Effector memory CD8-positive, alpha-beta T cell (primary cell): ENCODE results near the gene USH2A.

ENCODE experiments used
- ATAC-seq: fragments of 150-1000 bp; cut with Tn5 transposase; replicated peaks from 2 replicates; pipeline ENCODE4 v1.10.0; 2021; ENCODE audit warnings: mild to moderate bottlenecking, moderate library complexity
- DNase-seq, 3 experiments: peaks; one replicate each; pipeline ENCODE4 v3.0.0; 2021
- H3K27ac Mint-ChIP-seq, 2 donors: one replicate each; pipeline ENCODE4 v1.8.0; 2022; ENCODE audit warnings: mild to moderate bottlenecking in 2 of 2, mixed read lengths in 2 of 2, moderate library complexity in 2 of 2
- H3K27me3 Mint-ChIP-seq, 2 donors: one replicate each; pipeline ENCODE4 v1.8.0; 2022; ENCODE audit warnings: mixed read lengths in 2 of 2
- H3K36me3 Mint-ChIP-seq: one replicate; pipeline ENCODE4 v1.8.0; 2022; ENCODE audit warnings: mild to moderate bottlenecking, moderate library complexity, mixed read lengths; ENCODE audit not compliant: insufficient read depth
- H3K4me1 Mint-ChIP-seq, 2 donors: one replicate each; pipeline ENCODE4 v1.8.0; 2022; ENCODE audit warnings: low read depth in 2 of 2, mixed read lengths in 2 of 2
- H3K4me3 Mint-ChIP-seq, 2 donors: one replicate each; pipeline ENCODE4 v1.8.0; 2022; ENCODE audit warnings: mild to moderate bottlenecking in 2 of 2, mixed read lengths in 2 of 2, moderate library complexity in 2 of 2
- H3K9me3 Mint-ChIP-seq, 2 donors: one replicate each; pipeline ENCODE4 v1.8.0; 2022; ENCODE audit warnings: mixed read lengths in 2 of 2

USH2A gene

DNA sequence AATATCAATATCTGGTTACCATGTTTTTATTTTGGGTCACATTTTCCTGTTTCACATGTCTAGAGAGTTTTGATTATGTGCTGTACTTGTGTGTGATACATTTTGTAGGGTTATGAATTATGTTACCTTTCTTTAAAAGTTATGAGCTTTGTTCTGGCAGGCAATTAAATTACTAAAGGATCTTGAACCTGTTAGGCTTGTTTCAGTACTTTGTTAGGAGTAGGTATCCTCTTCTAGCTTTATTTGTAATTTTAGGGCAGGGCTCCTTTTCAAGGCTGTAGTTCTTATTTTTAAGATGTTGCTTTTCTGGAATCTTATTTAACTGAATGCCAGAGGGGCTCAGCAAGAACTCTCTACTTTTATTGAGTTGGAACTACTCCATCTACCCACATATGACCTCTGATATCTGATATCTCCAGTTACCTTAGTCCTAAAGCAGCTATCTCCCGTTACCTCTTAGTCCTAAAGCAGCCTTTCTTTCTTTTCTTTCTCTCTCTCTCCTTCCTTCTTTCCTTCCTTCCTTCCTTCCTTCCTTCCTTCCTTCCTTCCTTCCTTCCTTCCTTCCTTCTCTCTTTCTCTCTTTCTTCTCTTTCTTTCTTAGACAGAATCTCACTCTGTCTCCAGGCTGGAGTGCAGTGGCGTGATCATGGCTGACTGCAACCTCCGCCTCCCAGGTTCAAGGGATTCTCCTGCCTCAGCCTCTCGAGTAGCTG, 832.3 kb downstream of the USH2A start:
- no peaks in the 10 kb centered on the region for H3K36me3 Mint-ChIP-seq
- no peaks in the 10 kb centered on the region for H3K4me1 Mint-ChIP-seq
- no peak for ATAC-seq
- no peak overlapping the region for H3K27ac Mint-ChIP-seq
- peaks cover 7 to 20% of the 10 kb centered on the region in 2 donors for H3K9me3 Mint-ChIP-seq
- no peak overlapping the region for H3K4me3 Mint-ChIP-seq
- H3K27me3 Mint-ChIP-seq = no peaks in the 10 kb centered on the region
- DNase-seq = no peak

- Mint-ChIP-seq H3K4me1 (no peaks in the 10 kb centered on the region), H3K9me3 (peaks cover 7 to 15% of the 10 kb centered on the region in 2 donors), H3K4me3 (no peak overlapping the region), H3K36me3 (no peaks in the 10 kb centered on the region), H3K27me3 (no peaks in the 10 kb centered on the region), H3K27ac (no peak overlapping the region)
- no peak for DNase-seq
- ATAC-seq = no peak
These were observed 833.4 kb downstream of the USH2A start for GRCh38 chr1:215589650-215590435.

DNA sequence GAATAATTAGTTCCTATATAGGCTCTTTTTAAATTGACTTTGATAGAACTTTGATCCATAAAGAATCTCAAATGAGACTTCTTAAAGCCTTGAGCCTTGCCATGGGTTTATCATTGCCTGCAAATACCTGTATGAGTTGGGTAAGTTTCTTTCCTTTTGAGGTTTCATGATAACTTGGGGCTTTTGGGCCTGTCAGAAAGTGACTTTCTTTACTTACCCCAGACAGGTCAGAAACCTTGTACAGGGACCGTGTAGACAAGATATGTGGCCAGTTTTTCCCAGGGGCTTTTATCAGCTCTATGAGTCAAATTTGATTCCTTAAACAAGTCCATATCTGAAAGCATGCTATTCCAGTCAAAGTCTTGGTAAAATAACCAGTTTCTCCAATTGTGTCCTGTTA, 838.9 kb downstream of the USH2A start:
- Mint-ChIP-seq H3K27me3 (no peaks in the 10 kb centered on the region), H3K4me3 (no peak overlapping the region), H3K4me1 (no peaks in the 10 kb centered on the region), H3K27ac (no peak overlapping the region), H3K36me3 (no peaks in the 10 kb centered on the region), H3K9me3 (peaks cover 0 to 2% of the 10 kb centered on the region in 2 donors)
- ATAC-seq = no peak
- no peak for DNase-seq

DNA sequence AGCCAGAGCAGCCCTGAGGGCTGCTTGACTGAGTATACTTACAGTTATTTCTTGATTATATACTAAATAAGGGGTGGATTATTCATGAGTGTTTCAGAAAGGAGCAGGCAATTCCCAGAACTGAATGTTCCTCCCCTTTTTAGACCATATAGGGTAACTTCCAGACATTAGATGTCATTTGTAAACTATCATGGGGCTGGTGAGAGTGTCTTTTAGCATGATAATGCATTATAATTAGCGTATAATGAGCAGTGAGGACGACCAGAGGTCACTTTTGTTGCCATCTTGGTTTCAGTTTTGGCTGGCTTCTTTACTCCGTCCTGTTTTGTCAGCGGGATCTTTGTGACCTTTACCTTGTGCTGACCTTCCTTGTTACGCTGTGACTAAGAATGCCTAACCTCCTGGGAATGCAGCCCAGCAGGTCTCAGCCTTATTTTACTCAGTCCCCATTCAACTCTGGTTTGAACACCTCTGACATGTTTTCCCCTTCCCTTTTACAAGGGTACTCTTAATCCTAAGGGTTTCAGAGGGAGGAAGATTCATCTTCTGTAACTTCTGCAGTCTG, 840.0 kb downstream of the USH2A start:
- H3K27me3 Mint-ChIP-seq = no peaks in the 10 kb centered on the region
- H3K27ac Mint-ChIP-seq = no peak overlapping the region
- DNase-seq (no peak), ATAC-seq (no peak)
- H3K4me1 Mint-ChIP-seq = no peaks in the 10 kb centered on the region
- H3K36me3 Mint-ChIP-seq = no peaks in the 10 kb centered on the region
- peaks cover 0 to 2% of the 10 kb centered on the region in 2 donors for H3K9me3 Mint-ChIP-seq
- H3K4me3 Mint-ChIP-seq = no peak overlapping the region

DNA sequence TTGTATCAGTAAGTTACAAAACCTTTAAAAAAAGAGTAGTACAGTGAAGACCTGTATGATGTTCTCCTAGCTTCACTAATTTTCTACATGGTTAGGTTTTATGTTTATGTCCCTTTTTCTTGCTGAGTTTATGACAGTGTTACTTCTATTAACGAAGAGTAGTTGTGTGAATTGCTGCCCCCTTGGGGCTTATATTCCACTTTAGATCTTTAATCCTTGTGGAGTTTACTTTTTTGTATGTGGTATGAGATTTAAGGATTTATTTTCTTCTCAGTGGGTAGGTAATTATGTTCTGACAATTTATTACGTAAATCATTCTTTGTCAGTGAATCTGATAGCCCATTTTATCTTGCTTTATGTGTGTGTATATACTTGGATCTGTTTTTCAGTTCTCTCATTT, 841.4 kb downstream of the USH2A start:
- ATAC-seq = no peak
- Mint-ChIP-seq H3K27me3 (no peaks in the 10 kb centered on the region), H3K36me3 (no peaks in the 10 kb centered on the region), H3K27ac (no peak overlapping the region), H3K4me3 (no peak overlapping the region), H3K4me1 (no peaks in the 10 kb centered on the region), H3K9me3 (peaks cover 0 to 2% of the 10 kb centered on the region in 2 donors)
- no peak for DNase-seq
